ENCODE data around the gene ZBTB16. TPM values are rescaled to one million over a fixed set of nuclear protein-coding genes. Genes with fewer than 3 reads are reported as not detected.

The ZBTB16 gene
- total RNA-seq, 1 donor from 2014 or later: 21.9 TPM

- no peak for TF ChIP-seq CTCF (IDR thresholded peaks at IDR 0.05)
- H3K36me3 Mint-ChIP-seq (ENCODE audit: low read depth): peaks cover 24% of the 10 kb centered on the region
- H3K9me3 Mint-ChIP-seq (ENCODE audit: low read depth): no peaks in the 10 kb centered on the region
- H3K4me3 Mint-ChIP-seq (ENCODE audit: unreplicated experiment): no peak overlapping the region
- DNase-seq (ENCODE audit: low spot score): no peak
- H3K27me3 Mint-ChIP-seq (ENCODE audit: low read depth): peaks cover 15% of the 10 kb centered on the region
- H3K4me1 Mint-ChIP-seq (ENCODE audit: low read depth): peaks cover 76% of the 10 kb centered on the region
- no peak overlapping the region for H3K27ac Mint-ChIP-seq (ENCODE audit: unreplicated experiment)
Observed at GRCh38 chr11:114078423-114078822, 18.9 kb downstream of the ZBTB16 start.

GRCh38 chr11:114079511-114080065 lies 20.1 kb downstream of the ZBTB16 start:
- Mint-ChIP-seq H3K27me3 (ENCODE audit: low read depth) (peaks cover 12% of the 10 kb centered on the region), H3K27ac (ENCODE audit: unreplicated experiment) (peak overlapping the region; percentile 86), H3K4me1 (ENCODE audit: low read depth) (peaks cover 77% of the 10 kb centered on the region), H3K9me3 (ENCODE audit: low read depth) (no peaks in the 10 kb centered on the region), H3K4me3 (ENCODE audit: unreplicated experiment) (no peak overlapping the region), H3K36me3 (ENCODE audit: low read depth) (peaks cover 22% of the 10 kb centered on the region)
- no peak for TF ChIP-seq CTCF (IDR thresholded peaks at IDR 0.05)
- no peak for DNase-seq (ENCODE audit: low spot score)

GRCh38 chr11:114080219-114080618 lies 20.7 kb downstream of the ZBTB16 start:
- Mint-ChIP-seq H3K27me3 (ENCODE audit: low read depth) (peaks cover 6% of the 10 kb centered on the region), H3K36me3 (ENCODE audit: low read depth) (peaks cover 19% of the 10 kb centered on the region), H3K27ac (ENCODE audit: unreplicated experiment) (peak overlapping the region; percentile 86), H3K9me3 (ENCODE audit: low read depth) (no peaks in the 10 kb centered on the region), H3K4me3 (ENCODE audit: unreplicated experiment) (no peak overlapping the region), H3K4me1 (ENCODE audit: low read depth) (peaks cover 74% of the 10 kb centered on the region)
- DNase-seq (ENCODE audit: low spot score): no peak
- no peak for TF ChIP-seq CTCF (IDR thresholded peaks at IDR 0.05)

- H3K27ac Mint-ChIP-seq (ENCODE audit: unreplicated experiment): peak overlapping the region; percentile 86
- DNase-seq (ENCODE audit: low spot score): no peak
- peaks cover 75% of the 10 kb centered on the region for H3K4me1 Mint-ChIP-seq (ENCODE audit: low read depth)
- H3K36me3 Mint-ChIP-seq (ENCODE audit: low read depth): peaks cover 20% of the 10 kb centered on the region
- H3K9me3 Mint-ChIP-seq (ENCODE audit: low read depth): no peaks in the 10 kb centered on the region
- no peak for TF ChIP-seq CTCF (IDR thresholded peaks at IDR 0.05)
- no peak overlapping the region for H3K4me3 Mint-ChIP-seq (ENCODE audit: unreplicated experiment)
- H3K27me3 Mint-ChIP-seq (ENCODE audit: low read depth): peaks cover 5% of the 10 kb centered on the region
Observed at GRCh38 chr11:114080769-114081168, 21.3 kb downstream of the ZBTB16 start.

- peaks cover 17% of the 10 kb centered on the region for H3K36me3 Mint-ChIP-seq (ENCODE audit: low read depth)
- no peaks in the 10 kb centered on the region for H3K9me3 Mint-ChIP-seq (ENCODE audit: low read depth)
- no peak for TF ChIP-seq CTCF (IDR thresholded peaks at IDR 0.05)
- DNase-seq (ENCODE audit: low spot score): no peak
- H3K27ac Mint-ChIP-seq (ENCODE audit: unreplicated experiment): peak overlapping the region; percentile 82
- H3K27me3 Mint-ChIP-seq (ENCODE audit: low read depth): peaks cover 6% of the 10 kb centered on the region
- H3K4me1 Mint-ChIP-seq (ENCODE audit: low read depth): peaks cover 74% of the 10 kb centered on the region
- peak overlapping the region; percentile 7 for H3K4me3 Mint-ChIP-seq (ENCODE audit: unreplicated experiment)
Observed at GRCh38 chr11:114081641-114082414, 22.3 kb downstream of the ZBTB16 start.
